GM19035 (cell line): ENCODE results near the gene C1orf122.
"Not testable (repeated sequence)": the region's sequence is repeated elsewhere in the genome, so short reads cannot be mapped to it uniquely, and the experiment has no call there.

Experiments
- ATAC-seq: cut with Tn5 transposase; IDR thresholded peaks from one replicate; pipeline ENCODE4 v1.9.1; 2021; ENCODE audit not compliant: unreplicated experiment

C1orf122 gene

DNA sequence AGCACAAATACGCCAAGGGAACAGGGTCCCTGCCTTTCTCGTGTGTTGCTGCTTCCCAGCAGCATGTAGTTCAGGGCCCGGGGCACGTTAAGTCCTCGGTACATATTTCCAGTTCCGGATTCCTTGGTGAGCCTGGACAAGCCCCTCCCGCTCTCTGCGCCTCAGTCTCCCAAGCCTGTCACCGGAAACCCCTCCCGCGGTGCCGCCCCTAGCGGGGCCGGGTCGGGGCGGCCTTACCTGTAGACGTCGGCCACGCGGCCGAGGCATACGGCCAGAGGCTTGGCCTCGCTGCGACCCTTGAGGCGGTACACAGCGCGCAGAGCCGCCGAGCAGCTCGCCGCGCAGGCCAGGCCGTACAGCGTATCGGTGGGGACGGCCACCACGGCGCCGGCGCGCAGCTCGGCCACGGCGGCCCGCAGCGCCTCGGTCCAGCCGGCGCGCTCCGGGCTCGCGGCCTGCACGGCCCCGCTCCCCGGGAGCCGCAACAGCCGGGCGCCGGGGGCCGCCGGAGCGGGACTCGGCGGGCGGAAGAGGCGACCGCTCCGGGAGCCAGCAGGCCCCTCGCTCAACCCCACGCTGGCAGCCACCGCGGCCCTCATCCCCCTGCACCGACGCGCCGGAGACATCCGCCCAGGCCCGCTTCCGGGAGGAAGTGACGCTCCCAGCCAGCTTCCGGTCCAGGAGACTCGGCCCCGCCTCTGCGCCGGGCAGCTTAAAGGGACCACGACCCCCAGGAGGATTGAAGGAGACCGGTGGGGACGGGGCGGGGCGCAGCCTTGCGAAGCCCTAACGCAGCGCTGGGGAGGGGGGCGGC is at the start of gene C1orf122, which contains the start of gene YRDC:
Gene C1orf122 (plus strand): TSS at position 236 of the 814 bp plus-strand sequence. CDS start 615 bp downstream, outside the sequence.
Gene YRDC (minus strand): TSS at position 654 of the 814 bp plus-strand sequence. CDS start 28 bp downstream, at position 626.
- peak; percentile 90 for ATAC-seq

- ATAC-seq = no peak
Measured at GRCh38 chr1:37759451-37759850, 48.1 kb upstream of the C1orf122 start.

DNA sequence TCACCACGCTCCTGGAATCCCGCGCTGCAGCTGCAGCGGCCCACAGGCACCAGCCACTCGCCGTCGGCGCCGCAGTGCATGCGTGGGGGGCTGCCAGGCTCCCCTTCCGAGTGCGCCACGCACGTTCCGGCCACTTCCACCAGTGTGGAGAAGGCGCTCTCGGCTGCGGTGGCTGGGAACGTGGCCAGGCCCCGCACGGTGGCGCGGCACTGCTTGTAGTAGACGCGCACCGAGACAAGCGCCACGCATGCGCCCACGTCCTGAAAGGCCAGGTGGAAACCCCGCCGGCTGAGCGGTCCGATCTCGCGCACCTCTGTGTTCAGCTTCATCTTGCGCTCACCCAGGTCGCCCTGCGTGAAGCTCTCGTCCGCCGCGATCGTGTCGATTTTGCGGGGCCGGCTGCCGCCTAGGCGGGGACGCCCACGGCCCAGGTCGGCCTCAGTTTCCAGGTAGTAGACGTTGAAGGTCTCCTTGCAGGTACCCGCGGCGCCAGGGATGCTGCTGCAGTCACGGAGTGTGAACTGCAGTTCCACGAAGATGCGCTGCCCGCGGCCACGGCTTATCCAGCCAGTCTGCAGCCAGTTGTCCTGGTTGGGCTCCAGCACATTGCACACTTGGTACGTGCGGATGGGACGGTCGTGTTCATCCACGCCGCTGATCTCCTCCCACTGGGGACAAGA is 46.0 kb upstream of the C1orf122 start:
- no peak for ATAC-seq

- no peak for ATAC-seq
Measured at GRCh38 chr1:37762516-37762915, 45.1 kb upstream of the C1orf122 start.

- no peak for ATAC-seq
Measured at GRCh38 chr1:37763791-37764413, 43.7 kb upstream of the C1orf122 start.

GRCh38 chr1:37764414-37764825 is 43.2 kb upstream of the C1orf122 start:
- no peak for ATAC-seq

DNA sequence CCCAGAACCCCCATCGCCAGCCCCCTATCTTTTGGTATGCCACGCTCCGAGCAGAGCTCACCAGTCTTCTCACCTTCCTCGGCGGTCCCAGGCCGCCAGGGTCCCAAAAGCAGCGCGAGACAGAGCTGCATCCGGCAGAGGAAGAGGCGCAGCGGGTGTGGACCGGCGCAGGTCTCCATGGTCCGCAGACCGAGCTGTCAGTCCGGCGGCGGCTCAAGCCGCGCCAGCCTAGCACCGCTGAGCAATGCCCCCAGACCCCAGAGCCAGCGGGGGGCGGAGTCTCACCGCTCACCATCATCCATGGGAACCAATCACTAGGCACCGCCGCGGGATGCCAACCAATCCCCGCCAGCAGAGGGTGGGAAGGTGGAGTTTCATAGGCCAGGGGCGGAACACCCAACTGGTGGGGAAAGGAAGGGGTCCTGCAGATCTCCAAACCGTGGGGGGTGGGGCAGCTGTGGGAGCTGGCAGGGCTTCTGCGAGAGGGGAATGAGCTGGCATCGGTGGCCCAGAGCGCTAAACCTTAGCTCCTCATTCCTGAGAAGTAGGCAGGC is 42.6 kb upstream of the C1orf122 start, which contains the start of gene EPHA10:
Gene EPHA10 (minus strand): TSS at position 233 of the 554 bp plus-strand sequence. CDS start 54 bp downstream, at position 179.
- no peak for ATAC-seq

DNA sequence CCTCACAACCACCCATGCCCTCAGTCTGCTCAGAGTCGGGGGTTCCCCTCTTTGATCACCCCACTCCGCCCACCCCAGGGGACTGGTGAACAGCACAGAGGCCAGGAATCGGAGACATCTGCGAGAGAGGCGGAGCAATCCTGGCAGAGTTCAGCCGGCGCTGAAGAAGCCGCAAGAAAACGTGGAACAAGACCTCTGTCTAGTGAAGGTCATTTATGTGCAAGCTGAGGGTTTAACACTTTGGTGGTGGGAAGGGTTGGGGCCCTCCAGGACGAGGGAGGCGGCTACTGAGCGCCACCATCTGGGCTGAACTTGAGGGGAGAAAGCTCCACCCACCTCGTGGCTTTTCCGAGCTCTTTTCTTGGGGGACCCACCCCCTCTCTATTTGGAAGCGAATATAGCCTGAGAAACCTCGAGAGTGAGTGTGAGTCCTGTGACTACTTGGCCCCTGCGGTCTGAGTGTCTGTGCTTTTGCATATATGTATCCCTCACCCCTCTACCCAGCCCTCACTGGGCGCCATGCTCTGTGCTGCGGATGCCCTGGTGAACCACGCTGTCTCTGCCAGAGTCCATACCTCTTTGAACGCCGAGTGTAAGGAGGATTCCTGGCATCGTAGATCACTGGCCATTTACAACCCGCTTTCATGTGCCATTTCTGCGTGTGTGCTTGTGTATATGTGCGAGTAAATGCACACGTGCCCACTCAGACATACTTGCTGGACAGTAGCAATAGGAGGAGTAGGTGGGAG is 41.5 kb upstream of the C1orf122 start:
- no peak for ATAC-seq

- no peak for ATAC-seq
Measured at GRCh38 chr1:37767488-37767887, 40.1 kb upstream of the C1orf122 start.

DNA sequence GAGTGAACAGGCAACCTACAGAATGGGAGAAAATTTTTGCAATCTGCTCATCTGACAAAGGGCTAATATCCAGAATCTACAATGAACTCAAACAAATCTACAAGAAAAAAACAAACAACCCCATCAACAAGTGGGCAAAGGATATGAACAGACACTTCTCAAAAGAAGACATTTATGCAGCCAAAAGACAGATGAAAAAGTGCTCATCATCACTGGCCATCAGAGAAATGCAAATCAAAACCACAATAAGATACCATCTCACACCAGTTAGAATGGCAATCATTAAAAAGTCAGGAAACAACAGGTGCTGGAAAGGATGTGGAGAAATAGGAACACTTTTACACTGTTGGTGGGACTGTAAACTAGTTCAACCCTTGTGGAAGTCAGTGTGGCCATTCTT is 36.1 kb upstream of the C1orf122 start:
- ATAC-seq = not testable (repeated sequence)

DNA sequence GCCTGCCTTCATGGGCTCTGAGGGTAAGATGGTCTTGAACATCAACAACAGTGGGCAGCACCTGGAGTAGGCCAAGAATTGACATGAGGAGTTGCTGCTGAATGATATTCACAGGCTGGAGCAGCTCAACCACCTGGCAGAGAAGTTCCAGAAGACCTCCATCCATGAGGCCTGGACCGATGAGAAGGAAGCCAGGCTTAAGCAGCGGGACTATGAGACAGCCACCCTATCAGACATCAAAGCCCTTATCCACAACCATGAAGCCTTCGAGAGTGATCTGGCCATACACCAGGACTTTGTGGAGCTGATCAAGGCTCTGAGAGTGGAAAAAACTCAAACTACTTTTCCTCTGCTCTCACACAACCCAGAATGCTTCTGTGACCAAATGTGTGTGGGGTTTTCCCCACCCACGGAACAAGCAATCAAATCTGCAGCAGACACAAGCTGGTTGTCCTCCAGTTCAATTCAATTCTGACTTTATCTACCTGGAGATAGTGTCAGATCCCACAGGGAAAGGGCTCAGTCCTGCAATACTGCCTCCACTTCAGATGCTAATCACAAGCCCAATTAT is 30.6 kb upstream of the C1orf122 start:
- ATAC-seq = no peak

DNA sequence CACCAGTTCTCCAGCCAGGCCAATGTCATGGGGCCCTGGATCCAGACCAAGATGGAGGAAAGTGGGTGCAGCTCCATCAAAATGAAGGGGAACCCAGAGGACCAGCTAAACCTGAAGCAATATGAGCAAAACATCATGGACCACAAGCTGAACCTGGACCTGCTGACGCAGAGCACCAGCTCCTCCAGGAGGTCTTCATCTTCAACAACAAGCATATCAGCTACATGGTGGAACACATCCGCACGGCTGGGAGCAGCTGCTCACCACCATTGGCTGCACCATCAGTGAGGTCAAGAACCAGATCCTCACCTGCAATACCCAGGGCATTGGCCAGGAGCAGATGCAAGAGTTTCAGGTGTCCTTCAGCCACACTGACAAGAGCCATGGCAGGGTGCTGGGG is 28.9 kb upstream of the C1orf122 start:
- no peak for ATAC-seq

GRCh38 chr1:37782491-37782890 is 25.1 kb upstream of the C1orf122 start:
- ATAC-seq = no peak

- ATAC-seq = no peak
Measured at GRCh38 chr1:37792943-37793686, 14.5 kb upstream of the C1orf122 start.

DNA sequence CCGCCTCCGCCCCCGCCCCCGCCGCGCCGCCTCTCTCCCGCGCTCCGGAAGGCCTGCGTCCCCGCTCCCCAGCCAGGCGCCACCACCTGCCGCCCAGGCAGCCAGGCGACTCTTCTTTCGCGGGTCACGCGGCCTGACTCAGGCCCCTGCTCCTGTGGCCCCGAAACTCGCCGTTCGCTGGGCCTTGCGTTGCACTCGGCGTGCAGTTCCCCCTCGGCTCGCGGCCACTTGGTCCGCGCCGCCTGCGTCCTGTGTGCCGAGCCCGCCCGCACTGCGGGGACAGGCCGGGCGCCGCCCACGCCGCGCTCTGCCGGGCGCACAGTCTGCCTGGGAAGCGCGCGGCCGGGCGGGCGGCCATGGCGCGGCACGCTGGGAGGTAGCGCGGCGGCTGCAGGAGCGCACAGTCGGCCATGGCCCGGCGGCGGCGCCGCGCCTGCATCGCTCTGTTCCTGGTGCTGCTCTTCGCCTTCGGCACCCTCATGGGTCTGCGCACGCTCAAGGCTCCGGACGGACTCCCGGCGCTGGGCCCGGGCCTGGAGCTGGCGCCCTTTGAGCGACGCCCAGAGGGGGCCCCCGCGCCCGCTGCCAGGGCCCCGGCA is 13.7 kb upstream of the C1orf122 start, which contains the start of gene MANEAL:
Gene MANEAL (plus strand): TSS at position 75 of the 599 bp plus-strand sequence. CDS start 336 bp downstream, at position 411.
- ATAC-seq = peak; percentile 64

GRCh38 chr1:37794372-37795339 is 12.9 kb upstream of the C1orf122 start:
- peak; percentile 39 for ATAC-seq

DNA sequence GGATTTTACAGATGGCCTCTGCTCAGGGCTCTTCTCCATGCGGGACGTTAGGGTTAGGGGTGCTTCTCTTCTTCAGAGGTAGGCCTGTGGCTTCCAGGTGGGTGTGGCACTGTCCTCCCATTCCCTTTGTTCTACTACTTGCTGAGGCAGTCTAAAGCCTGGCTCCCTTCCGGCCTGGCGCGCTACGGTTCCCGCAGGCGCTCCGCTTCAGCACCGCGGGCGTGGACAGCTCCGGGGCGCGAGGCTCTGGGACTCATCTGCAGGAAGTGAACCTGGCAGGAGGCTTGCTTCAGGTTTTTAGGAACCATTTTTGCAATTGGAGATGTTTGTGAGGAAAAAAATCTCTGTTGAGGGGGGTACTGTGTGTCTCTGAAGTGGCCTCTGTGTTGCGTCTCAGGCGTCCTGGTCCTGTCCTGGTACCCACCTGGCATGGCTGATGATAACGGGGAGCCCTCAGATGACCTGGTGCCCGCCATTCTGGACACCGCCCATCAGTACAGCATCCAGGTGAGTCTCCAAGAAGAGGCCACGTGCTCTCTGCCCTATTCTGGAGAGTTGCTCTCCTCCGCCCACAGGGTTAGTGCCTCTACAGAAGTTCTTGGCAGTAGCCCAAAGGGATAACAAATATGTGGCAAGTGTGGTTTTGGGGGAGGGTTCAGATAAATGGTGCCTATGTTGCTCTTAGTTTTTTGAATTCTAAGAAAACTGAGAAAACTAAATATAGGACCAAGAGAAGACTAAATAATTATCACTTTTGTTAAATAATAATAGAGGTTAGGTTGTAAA is 12.1 kb upstream of the C1orf122 start:
- no peak for ATAC-seq
